TTC549 (cell line): ENCODE measurements around the gene FAM187B.

Experiments
- FAIRE-seq: peaks from 2 replicates; lab custom pipeline; 2012; peaks lifted over from hg19 to GRCh38; lab: Jason Lieb, UNC

The FAM187B gene

DNA sequence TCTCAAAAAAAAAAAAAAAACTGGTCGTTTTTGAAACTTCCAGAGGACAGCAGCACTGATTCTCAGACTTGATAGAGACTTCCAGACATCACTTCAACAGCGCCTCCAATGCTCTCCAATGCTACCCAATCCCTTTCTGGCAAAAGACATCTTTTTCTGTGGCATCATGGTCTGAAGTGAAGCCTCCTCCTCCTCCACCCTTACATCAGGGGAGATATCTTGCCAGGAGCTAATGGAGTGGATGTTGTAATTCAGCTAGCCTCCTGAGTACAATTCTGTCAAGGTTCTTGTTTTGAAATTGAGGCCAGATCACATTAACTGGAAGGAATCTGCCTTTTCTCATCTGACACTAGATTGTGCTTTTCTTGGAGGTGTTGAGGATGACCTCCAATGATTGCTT lies 49.8 kb downstream of the FAM187B start:
- no peak for FAIRE-seq

DNA sequence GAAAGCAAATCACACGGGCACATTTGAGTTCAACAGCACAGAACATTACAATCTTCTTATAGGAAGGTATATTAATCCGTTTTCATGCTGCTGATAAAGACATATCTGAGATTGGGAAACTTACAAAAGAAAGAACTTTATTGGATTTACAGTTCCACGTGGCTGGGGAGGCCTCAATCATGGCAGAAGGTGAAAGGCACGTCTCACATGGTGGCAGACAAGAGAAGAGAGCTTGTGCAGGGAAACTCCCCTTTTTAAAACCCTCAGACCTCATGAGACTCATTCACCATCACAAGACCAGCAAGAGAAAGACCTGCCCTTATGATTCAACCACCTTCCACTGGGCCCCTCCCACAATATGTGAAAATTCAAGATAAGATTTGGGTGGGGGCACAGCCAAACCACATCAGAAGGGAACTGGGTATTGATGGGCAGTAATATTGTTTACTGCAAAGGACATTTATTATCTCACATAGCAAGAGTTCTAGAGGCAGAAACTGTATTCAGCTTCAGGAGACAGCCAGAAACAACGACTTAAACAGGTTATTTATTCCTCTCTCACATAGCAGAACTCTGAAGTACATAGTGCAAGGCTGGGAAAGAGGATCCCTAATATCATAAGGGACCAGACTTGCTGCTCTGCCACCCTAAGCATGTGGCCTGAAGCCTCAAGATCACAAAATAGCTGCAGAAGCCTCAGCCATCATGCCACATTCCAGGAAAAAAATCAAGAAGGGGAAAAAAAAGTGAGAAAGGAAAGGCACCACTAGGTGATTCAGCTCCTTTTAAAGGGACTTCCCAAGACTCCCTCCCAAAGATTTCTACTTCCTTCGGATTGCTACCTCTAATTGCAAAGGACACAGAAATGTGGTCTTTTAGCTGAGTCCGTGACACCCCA lies 50.9 kb downstream of the FAM187B start:
- FAIRE-seq = no peak

GRCh38 chr19:35176181-35176570 lies 52.4 kb downstream of the FAM187B start:
- no peak for FAIRE-seq
